GM15510 (cell line): ENCODE data around the gene KRT16.

Experiments
- POLR2A ChIP-seq: IDR thresholded peaks from 3 replicates; pipeline ENCODE4 v1.6.1; 2011; ENCODE audit warnings: borderline replicate concordance; ENCODE audit not compliant: insufficient read length; ENCODE audit errors: extremely low read depth

The KRT16 gene

DNA sequence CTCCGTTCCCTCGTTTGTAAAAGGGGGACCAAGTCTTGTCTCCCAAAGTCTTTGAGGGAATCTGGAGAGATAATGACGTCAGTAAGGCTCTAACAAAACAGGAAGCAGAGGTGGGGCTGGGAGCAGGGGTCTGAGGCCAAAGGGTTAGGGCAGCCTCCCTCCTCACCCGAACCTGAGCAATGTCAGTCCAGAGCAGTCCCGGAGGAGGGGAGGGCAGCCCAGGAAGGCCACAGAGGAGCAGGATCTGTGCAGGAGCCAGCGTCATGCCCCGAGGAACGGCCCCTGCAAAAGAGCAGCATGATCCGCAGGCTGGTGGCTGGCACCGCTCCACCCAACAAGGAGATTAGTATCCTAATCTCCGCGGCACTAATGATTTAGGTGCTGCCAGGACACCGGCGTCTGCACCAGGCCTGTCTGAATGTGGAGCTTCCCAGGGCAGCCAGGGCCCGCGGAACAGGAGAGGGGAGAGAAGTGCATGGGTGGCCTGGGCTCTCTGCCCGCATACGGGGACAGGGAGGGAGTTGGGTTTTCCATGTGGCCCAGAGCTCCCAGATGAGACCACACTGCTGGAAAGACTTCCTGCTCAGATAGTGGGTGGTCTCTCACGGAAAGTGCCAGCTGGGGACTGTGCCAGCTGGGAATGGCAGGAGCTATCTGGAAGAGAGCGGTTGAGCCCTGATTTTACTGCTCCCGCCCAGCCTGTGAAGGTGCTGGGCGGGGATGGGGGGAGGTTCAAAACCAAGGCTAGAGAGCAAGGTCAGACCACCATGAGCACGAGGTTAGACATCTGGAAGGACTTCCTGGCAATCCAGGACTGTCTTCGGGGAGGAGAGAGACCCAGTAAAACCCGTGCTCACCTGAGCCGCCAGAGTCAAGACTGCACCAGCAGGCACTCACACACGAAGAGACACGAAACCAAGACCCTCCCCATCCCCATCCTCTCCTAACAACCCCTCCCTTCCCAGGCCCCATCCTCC is 22.8 kb upstream of the KRT16 start:
- no peak for TF ChIP-seq POLR2A

DNA sequence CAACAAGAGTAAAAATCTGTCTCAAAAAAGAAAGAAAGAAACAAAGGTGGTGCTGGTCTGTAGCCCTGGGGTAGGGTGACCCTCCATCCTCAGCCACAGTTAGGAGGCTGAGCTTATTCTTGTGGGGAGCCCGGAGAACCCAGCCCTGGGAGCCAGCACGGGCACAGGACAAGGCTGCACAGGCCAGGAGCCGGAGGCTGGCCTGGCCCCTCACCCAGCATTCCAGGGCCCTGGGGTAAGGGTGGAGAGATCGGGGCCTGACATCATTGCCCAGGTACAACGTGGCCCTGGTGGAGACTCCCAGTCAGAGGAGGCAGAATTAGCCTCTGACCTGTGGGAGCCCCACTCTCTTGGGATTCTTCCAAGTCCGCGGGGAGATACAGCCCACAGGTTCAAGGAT is 22.1 kb upstream of the KRT16 start:
- no peak for TF ChIP-seq POLR2A

DNA sequence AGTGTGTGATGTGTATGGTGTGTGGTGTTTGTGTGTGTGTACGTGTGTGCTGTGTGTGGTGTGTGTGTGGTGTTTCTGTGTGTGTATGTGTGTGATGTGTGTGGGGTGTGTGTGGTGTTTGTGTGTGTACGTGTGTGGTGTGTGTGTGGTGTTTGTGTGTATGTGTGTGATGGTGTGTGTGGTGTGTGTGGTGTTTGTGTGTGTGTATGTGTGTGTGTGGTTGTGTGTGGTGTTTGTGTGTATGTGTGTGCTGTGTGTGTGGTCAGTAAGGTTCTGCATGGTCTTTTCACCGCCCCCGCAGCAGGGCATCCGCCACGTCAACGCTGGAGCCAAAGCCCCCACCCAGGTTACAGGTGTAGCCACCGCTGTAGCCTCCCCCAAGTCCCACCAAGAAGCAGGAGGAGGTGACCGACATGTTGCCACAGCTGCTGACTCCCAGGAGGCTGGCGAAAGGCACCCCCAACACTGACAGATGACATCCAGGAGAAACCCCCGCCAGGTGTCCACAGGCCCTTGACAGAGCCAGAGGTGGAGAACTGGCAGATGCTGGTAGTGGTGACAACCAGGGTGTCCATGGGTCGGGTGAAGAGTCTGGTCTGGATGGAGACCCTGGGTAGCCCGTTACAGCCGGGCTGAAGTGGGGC is 21.1 kb upstream of the KRT16 start:
- no peak for TF ChIP-seq POLR2A

DNA sequence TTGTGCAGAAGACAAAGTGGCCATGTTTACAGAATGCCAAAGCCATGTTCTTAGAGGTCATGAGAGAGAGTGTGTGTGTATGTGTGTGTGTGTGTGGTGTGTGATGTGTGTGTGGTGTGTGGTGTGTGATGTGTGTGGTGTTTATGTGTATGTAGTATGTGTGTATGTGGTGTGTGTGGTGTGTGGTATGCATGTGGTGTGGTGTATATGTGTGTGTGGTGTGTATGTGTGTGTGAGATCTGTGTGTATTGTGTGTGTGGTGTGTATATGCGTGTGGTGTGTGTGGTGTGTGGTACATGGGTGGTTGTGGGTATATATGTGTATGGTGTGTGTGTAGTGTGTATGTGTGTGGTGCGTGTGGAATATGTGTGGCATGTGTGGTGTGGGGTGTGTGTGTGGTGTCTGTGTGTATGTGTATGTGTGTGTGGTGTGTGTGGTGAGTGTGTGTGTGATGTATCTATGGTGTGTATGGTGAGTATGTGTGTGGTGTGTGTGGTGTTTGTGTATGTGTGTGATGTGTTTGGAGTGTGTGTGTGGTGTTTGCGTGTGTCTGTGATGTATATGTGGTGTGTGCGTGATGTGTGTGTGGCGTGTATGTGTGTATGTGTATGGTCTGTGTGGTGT is 20.0 kb upstream of the KRT16 start:
- TF ChIP-seq POLR2A, result no peak

DNA sequence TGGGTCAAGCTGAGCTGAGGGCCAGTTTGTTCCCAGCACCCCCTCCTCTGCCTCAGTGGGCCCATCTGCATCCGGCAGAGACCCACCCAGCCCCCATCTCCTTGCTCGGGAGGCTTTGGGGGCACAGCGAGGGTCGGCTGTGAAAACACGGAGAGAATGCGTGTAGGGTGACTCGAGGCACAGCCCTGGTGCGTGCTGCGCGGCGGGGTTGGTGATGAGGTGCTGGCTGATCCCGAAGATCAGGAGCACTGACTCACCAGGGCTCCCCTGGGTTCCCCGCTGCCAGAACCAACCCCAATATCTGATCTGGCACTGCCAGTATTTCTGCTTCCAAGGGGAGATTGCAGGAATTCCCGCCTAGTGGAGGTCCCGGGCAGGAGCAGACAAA is 19.3 kb upstream of the KRT16 start:
- no peak for TF ChIP-seq POLR2A

DNA sequence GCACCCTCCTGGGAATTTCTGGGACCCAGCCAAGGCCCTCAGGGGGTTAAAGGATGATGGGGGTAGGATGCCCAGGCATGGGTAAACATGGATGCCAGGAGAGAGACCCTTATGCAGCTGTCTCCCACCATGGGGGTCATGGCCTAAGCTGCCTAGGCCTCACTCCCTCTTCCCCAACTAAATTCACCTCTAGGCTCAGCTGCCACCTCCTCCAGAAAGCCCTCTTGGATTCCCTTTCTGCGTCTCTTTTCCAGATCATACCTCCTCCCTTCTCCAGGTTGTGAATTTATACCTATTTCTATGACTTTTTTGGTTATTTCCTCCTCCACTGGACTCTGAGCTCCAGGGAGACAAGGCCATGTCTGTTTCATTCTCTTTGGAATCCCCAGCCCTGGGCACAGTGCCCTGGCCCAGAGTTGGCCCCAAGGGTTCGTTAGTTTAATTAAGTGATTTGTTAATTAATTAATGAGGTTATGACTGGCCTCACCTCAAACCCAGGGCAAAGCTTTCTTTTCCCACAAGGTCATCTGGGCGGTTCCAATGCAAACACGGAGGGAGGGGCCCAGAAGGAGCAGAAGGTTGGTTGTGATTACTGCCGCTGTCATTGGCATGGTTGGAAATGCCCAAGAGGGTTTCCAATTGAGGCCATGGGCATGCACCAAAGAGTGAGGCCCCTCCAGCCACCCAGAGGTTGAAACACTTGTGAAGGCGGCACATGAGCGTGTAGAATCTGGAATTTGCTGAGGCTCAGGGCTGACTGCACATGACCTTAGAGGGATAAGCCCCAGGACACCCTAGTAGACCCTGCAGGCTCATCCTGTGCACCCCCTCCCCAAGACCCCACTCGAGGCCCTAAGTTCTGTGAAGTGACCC is 18.7 kb upstream of the KRT16 start:
- no peak for TF ChIP-seq POLR2A

DNA sequence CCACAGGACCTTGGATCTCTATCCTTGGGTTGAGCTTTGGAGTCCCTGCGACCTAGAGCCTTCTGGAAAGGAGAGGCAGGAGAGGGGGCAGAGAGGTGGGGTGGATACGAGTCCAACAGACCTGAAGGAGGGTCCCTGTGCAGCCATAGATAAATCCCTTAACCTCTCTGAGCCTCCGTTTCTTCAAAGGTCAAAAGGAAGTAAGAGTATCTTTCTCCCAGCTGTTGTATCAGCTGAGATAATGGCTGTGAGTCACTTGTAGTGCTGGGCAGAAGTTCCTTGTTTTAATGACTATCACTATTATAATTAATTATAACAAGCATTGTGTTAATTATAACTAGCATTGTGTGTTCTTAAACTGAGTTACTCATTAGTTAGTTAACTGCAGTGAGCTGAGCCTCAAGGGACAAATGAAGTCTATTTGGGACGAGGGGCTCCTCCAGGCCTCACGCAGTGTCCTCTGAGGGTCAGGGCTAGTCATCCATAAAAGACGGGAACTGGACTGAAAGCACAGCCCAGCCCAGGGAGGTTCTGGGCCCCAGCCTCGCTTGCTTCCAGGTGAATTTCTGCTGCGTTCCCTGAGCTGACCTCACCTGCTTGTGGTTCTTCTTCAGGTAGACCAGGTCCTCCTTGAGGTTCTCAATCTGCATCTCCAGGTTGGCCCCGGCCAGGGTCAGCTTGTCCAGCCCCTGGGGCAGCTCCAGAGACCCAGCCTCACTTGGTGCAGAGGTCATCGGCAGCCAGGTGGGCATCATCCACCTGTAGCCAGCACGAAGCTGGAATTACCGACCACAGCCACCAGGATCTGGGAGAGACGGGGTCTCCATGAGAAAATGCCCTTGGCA is 17.5 kb upstream of the KRT16 start:
- no peak for TF ChIP-seq POLR2A

DNA sequence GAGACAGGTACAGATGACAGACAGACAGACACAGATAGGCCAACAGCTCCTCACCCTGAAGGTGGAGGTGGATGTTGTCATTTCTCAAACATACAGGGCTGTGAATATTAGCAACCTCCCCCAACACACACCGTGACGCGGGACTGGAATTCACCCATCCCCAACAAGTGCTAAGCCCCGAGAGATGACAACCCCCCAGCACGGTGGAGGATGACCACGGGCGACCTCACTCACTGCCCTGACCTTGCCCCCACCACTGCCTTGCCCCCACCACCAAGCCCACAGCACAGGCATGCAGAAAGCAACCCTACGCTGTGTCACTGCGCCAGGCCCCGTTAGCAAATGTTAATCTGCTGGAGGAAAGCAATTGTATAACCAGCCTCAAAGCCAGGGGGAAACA is 16.7 kb upstream of the KRT16 start:
- TF ChIP-seq POLR2A, result no peak

DNA sequence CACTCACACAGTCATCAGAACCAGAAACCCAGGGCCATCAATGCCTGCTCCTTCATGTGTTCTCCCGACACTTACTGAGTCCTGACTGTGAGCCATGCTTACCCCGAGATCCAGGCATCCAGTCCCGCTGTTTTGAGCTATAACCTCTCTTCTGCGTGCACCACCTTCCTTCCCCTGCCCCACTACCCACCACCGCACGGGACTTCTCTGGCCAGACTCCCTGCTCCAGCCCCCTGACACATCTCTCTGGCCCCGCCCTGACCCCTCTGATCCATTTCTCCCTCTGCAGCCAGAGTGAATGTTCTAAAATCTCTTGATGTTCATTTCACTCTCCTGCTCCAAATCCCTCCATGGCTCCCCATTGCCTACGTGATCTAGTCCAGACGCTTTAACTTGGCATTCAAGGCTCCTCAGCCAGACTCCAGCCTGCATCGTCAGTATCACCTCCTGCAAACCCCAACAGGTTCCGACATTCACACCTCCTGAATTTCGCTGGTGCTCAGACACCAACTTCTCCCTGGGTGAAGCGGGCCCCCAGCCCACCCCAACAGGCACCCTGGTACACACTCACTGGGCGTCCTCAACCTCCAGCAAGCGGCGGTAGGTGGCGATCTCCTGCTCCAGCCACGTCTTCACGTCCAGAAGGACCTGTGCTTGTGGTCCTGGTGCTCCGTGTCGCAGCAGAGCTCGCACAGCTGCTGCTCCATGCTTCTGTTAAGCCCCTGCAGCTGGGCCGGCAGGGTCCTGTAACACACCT is 14.9 kb upstream of the KRT16 start:
- TF ChIP-seq POLR2A, result no peak

DNA sequence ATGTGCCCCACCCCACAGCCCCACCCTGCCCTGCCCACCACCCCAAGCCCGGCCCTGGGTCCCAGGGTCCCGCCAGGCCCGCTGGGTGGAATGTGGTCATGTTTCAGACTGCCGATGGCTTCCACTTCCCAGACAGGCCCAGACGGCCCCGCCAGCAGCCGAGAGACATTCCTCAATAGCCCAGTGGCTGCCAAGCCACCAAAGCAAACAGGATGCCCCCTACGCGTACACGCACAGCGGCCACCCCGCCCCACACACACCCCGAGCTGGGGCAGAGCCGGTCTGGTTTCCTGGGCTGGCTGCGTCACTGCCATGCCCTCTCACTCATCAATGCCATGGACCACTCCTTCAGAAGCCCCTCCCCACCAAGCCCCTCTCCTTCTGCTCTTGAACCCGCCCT is 13.0 kb upstream of the KRT16 start:
- no peak for TF ChIP-seq POLR2A

DNA sequence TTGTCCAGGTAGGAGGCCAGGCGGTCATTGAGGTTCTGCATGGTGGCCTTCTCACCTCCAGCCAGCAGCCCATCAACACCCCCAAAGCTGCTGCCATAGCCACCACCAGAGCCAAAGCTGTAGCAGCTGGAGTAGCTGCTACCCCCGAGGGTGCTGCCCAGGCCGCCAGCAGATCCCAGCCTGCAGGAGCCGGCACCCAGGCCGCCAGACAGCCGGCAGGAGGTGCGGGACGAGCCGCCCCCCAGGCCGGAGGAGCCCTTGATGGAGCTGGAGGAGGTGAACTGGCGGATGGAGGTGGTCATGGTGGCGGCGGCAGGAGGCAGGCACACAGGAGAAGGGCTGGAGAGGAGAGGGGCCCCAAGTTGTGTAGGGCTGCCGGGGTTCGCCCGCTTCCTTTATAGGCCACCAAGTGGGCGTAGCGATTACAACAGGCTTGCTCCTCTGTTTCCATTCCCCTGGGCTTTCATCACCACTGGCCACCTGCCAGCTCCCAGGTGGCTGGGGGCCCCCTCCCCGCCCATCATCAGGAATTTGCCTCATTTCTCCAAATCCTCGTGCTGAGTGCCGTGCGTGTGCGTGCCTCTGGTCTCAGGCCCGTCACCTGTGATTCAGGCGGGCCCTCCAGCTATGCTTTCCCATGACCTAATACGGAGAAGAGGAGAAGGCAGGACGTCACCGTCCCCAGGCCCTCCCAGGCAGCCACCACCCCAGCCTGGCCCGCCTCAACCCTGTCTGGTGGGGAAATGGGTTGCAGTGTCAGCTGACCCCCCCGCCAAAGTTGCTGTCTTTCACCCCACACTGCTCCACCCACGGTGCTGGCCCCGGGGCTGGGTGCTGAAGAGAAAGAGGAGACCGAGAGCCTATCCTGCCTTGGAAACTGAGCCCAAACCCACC is 11.9 kb upstream of the KRT16 start, which contains the start of gene KRT17:
Gene KRT17, minus strand, starts transcription at position 368 of the 894 bp plus-strand sequence. Its CDS starts 66 bp downstream, at position 302.
- TF ChIP-seq POLR2A, result no peak

DNA sequence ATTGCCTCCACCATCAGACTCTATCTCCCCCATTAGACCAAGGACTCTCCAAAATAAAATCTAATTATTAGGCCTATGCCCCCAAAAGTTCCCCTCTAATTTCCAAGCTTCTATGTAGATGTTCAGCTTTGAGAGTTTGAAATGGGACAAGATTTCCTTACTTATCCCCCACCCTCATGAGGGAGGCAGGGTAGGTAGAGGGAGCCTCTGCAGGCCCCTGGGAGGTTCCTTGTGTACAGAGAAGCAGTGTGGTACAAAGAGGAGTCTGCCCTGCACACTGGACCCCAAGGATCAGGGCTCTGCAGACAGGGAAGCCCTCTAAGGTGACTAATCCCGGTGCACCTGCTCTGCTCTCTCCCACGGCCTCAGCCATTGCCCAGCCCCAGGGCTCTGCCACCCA is 9.3 kb upstream of the KRT16 start:
- no peak for TF ChIP-seq POLR2A
